Measurements from ENCODE around the gene RHOT2.

The RHOT2 gene

GRCh38 chr16:632486-633335 is 35.2 kb upstream of the RHOT2 start:
- no peak for DNase-seq (ENCODE audit: low spot score)

DNA sequence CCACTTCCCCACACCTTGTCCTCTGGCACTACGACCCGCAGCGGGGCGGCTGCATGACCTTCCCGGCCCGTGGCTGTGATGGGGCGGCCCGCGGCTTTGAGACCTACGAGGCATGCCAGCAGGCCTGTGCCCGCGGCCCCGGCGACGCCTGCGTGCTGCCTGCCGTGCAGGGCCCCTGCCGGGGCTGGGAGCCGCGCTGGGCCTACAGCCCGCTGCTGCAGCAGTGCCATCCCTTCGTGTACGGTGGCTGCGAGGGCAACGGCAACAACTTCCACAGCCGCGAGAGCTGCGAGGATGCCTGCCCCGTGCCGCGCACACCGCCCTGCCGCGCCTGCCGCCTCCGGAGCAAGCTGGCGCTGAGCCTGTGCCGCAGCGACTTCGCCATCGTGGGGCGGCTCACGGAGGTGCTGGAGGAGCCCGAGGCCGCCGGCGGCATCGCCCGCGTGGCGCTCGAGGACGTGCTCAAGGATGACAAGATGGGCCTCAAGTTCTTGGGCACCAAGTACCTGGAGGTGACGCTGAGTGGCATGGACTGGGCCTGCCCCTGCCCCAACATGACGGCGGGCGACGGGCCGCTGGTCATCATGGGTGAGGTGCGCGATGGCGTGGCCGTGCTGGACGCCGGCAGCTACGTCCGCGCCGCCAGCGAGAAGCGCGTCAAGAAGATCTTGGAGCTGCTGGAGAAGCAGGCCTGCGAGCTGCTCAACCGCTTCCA is 34.4 kb upstream of the RHOT2 start:
- DNase-seq (ENCODE audit: low spot score): no peak

- DNase-seq (ENCODE audit: low spot score): no peak
Measured at GRCh38 chr16:634051-634670, 33.8 kb upstream of the RHOT2 start.

DNA sequence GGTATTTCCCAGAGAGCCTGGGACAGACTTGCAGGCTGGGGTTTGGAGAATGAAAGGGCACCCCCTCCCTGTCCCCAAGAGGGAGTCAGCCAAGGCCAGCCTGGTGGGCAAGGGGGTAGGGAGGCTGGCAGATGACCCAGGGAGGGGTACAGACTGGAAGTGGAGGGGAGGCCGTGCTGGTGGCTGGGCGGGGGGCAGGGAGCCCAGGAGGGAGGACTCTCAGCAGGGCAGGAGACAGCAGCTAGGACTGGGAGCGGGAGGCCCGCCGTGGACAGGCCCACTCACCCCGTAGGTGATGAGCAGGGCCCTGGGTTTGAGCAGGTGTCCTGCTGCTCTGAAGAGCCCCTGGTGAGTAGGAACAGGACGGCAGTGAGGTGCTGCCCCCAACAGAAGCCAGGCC is 32.9 kb upstream of the RHOT2 start:
- DNase-seq (ENCODE audit: low spot score): no peak

- no peak for DNase-seq (ENCODE audit: low spot score)
Measured at GRCh38 chr16:635573-636205, 32.2 kb upstream of the RHOT2 start.

- peak; percentile 97 for DNase-seq (ENCODE audit: low spot score)
Measured at GRCh38 chr16:636206-637080, 31.5 kb upstream of the RHOT2 start, which contains the start of gene METTL26. Gene METTL26 (minus strand): TSS chr16:636305. CDS start chr16:636290, 15 bp downstream.

GRCh38 chr16:637081-638018 is 30.6 kb upstream of the RHOT2 start:
- DNase-seq (ENCODE audit: low spot score): peak; percentile 99

DNA sequence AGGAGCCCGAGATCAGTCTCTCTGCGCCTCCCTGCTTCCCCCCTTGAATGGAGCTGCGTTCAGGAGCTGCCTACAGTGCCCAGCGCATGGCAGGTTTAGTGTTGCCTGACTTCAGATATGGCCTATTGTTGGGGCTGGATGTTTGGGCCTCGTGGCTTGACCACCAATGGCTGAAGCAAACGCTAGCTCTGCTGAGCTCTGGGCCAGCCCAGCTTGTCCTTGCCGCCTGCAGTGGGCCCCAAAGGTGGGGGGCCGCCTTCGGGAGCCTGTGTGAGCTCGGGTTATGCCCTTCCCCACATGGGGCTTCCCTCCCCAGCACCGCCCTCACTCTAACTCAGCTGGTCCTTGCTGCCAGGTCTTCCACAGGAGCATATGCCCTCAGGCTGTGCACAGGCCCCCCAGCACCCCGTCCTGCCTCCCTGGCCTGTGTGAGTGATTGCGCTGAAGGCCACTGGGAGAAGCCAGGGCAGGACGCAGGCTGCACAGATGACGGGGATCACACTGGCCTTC is 29.8 kb upstream of the RHOT2 start:
- DNase-seq (ENCODE audit: low spot score): no peak

DNA sequence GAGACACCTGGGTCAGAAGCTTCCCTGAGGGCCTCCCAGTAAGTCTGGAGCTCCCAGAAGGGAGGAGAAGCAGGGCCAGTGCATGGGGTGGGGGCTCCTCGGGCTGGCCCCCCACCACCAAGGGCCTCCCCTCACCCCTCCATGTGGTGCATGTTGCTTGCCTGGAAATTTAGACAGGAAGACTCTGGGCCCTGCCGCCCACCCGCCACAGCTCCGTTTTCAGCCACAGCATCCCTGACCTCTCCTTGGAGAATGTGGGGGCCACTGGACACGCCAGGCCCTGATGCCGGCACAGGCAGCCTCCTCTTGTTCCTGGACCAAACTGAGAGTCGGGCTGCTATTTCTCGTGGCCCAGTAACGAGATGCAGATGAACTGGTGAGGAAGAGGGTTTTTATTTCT is 29.1 kb upstream of the RHOT2 start:
- no peak for DNase-seq (ENCODE audit: low spot score)

GRCh38 chr16:640614-641013 is 27.3 kb upstream of the RHOT2 start:
- no peak for DNase-seq (ENCODE audit: low spot score)

GRCh38 chr16:641326-642188 is 26.4 kb upstream of the RHOT2 start, which contains the start of gene MCRIP2:
Gene MCRIP2 (plus strand): TSS chr16:641828. CDS start chr16:641992, 164 bp downstream.
- peak; percentile 90 for DNase-seq (ENCODE audit: low spot score)

DNA sequence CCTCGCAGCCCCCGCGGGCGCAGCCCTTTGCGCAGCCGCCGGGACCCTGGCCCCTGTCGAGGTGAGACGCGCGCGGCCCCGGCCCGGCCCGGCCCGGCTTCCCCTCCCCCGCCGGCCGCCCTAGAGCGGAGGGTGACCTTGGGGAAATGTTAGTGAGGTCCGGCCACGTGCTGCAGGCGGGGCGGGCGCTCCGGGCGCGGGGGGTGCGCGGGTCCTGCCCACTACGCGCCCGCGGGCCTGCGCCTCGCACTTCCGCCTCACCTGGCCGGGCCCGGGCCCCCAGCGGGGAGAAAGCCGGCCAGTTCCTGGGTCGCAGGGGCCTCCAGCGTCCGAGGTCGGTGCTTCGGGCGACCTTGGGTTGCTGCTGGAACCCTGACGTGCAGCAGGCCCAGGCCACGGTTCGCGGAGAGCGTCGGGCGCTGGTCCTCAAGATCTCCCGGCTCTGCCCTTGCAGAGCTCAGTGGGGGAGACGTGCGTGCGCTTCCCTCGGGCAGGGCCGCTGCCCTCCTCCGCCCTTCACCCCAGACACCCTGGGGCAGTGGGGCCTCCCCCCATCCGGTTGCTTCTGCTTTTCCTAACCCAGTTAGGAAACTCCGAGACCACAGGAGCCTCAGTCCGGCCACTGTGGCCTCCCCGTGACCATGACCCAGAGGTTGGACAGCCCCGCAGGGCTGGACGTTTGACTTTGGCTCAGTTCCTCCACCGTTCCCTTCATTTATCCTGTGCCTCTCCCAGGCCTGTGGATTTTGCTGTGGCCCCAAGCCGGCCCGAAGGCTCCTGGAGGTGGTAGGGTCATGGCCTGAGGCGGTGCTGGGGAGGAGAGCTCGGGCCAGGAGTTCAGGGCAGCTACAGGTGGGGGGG is 25.5 kb upstream of the RHOT2 start:
- no peak for DNase-seq (ENCODE audit: low spot score)

- no peak for DNase-seq (ENCODE audit: low spot score)
Measured at GRCh38 chr16:643050-643368, 24.9 kb upstream of the RHOT2 start.

DNA sequence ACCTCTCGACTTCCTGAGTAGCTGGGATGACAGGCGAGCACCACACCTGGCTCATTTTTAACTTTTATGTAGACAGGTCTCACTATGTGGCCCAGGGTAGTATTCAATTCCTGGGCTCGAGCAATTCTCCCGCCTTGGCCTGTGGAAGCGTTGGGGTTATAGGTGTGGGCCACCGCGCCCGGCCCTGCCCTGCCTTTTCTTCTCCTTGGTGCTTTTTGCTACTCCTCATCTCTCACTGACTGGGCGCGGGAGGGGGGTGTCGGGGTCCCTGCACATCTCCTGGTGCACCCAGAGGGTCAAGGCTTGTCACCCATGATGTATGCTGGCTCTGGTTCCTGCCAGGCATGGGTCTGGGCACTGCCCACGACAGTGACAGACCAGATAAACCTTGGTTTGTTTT is 23.4 kb upstream of the RHOT2 start:
- no peak for DNase-seq (ENCODE audit: low spot score)

- no peak for DNase-seq (ENCODE audit: low spot score)
Measured at GRCh38 chr16:645852-646678, 21.9 kb upstream of the RHOT2 start.

GRCh38 chr16:646679-647172 is 21.2 kb upstream of the RHOT2 start:
- no peak for DNase-seq (ENCODE audit: low spot score)
